Immature natural killer cell (primary cell): ENCODE results near the gene MT1X. TPM values are rescaled to one million over a fixed set of nuclear protein-coding genes. Genes with fewer than 3 reads are reported as not detected.
A peak's percentile ranks its signal among the peaks of the same experiment; 100 is the strongest.
"Not testable (repeated sequence)": the region's sequence is repeated elsewhere in the genome, so short reads cannot be mapped to it uniquely, and the experiment has no call there.

Experiments
- DNase-seq, 3 donors: peaks; one replicate each; pipeline ENCODE4 v3.0.0; 2022; ENCODE audit warnings: mixed read lengths in 1 of 3
- H3K27ac Mint-ChIP-seq, 6 donors: one replicate each; pipeline ENCODE4 v1.8.0; 2020; ENCODE audit warnings: mixed read lengths in 6 of 6, mild to moderate bottlenecking in 5 of 6, inconsistent platforms in 4 of 6, moderate library complexity in 3 of 6
- H3K27me3 Mint-ChIP-seq, 3 donors: one replicate each; pipeline ENCODE4 v1.8.0; 2020 to 2021; ENCODE audit warnings: low read depth in 3 of 3, mild to moderate bottlenecking in 3 of 3, mixed read lengths in 3 of 3, moderate library complexity in 3 of 3, inconsistent platforms in 1 of 3
- H3K36me3 Mint-ChIP-seq, 3 donors: one replicate each; pipeline ENCODE4 v1.8.0; 2020; ENCODE audit warnings: mixed read lengths in 3 of 3, inconsistent platforms in 2 of 3, mild to moderate bottlenecking in 2 of 3
- H3K4me1 Mint-ChIP-seq, 2 donors: one replicate each; pipeline ENCODE4 v1.8.0; 2020; ENCODE audit warnings: inconsistent platforms in 2 of 2, mild to moderate bottlenecking in 2 of 2, mixed read lengths in 2 of 2, moderate library complexity in 1 of 2
- H3K4me3 Mint-ChIP-seq, 5 donors: one replicate each; pipeline ENCODE4 v1.8.0; 2020; ENCODE audit warnings: mild to moderate bottlenecking in 5 of 5, mixed read lengths in 5 of 5, inconsistent platforms in 3 of 5, moderate library complexity in 3 of 5
- H3K9me3 Mint-ChIP-seq, 6 donors: one replicate each; pipeline ENCODE4 v1.8.0; 2020; ENCODE audit warnings: mild to moderate bottlenecking in 6 of 6, mixed read lengths in 6 of 6, inconsistent platforms in 4 of 6, moderate library complexity in 3 of 6
- polyA plus RNA-seq, 3 donors: library from polyadenylated mRNA; unstranded; fragments of 300-500 nt; fragmentation: Illumina TruSeq; gene quantifications; one replicate each; pipeline ENCODE4 v1.2.3, GENCODE V29; 2021

The MT1X gene
- polyA plus RNA-seq, 3 donors from 2014 or later = 23.2 to 73.5 (median 69.4) TPM

GRCh38 chr16:56716761-56717160 is 34.5 kb downstream of the MT1X start:
- Mint-ChIP-seq H3K9me3 (no peaks in the 10 kb centered on the region), H3K27ac (no peak overlapping the region), H3K4me3 (no peak overlapping the region)

GRCh38 chr16:56717532-56717931 is 35.3 kb downstream of the MT1X start:
- not testable (repeated sequence) for H3K27ac Mint-ChIP-seq, H3K4me3 Mint-ChIP-seq, H3K36me3 Mint-ChIP-seq, H3K4me1 Mint-ChIP-seq, DNase-seq, H3K9me3 Mint-ChIP-seq, H3K27me3 Mint-ChIP-seq

More at GRCh38 chr16:56716761-56717160, 34.5 kb downstream of the MT1X start:
- Mint-ChIP-seq H3K4me1 (no peaks in the 10 kb centered on the region), H3K27me3 (peaks cover 0 to 3% (median 2%) of the 10 kb centered on the region in 3 donors), H3K36me3 (no peaks in the 10 kb centered on the region)
- DNase-seq = no peak

GRCh38 chr16:56722200-56722842 is 40.1 kb downstream of the MT1X start:
- no peaks in the 10 kb centered on the region for H3K9me3 Mint-ChIP-seq
- no peak for DNase-seq
- H3K27ac Mint-ChIP-seq = no peak overlapping the region
- no peaks in the 10 kb centered on the region for H3K36me3 Mint-ChIP-seq
- no peak overlapping the region for H3K4me3 Mint-ChIP-seq
- peaks cover 2 to 7% (median 2%) of the 10 kb centered on the region in 3 donors for H3K27me3 Mint-ChIP-seq
- H3K4me1 Mint-ChIP-seq = no peaks in the 10 kb centered on the region

GRCh38 chr16:56724191-56724590 is 41.9 kb downstream of the MT1X start:
- Mint-ChIP-seq H3K27me3 (peaks cover 2 to 7% (median 2%) of the 10 kb centered on the region in 3 donors), H3K4me3 (no peak overlapping the region), H3K36me3 (no peaks in the 10 kb centered on the region), H3K9me3 (no peaks in the 10 kb centered on the region), H3K27ac (no peak overlapping the region), H3K4me1 (peaks cover 7 to 10% of the 10 kb centered on the region in 2 donors)
- DNase-seq = no peak

- Mint-ChIP-seq H3K27me3 (peaks cover 1 to 7% (median 2%) of the 10 kb centered on the region in 3 donors), H3K9me3 (no peaks in the 10 kb centered on the region), H3K4me3 (no peak overlapping the region), H3K4me1 (peaks cover 17 to 21% of the 10 kb centered on the region in 2 donors), H3K36me3 (no peaks in the 10 kb centered on the region), H3K27ac (no peak overlapping the region)
- no peak for DNase-seq
Measured at GRCh38 chr16:56726283-56726682, 44.0 kb downstream of the MT1X start.

- Mint-ChIP-seq H3K9me3 (no peaks in the 10 kb centered on the region), H3K4me3 (no peak overlapping the region), H3K4me1 (peaks cover 17 to 21% of the 10 kb centered on the region in 2 donors), H3K36me3 (no peaks in the 10 kb centered on the region), H3K27me3 (peaks cover 1 to 7% (median 2%) of the 10 kb centered on the region in 3 donors), H3K27ac (no peak overlapping the region)
- DNase-seq = no peak
Measured at GRCh38 chr16:56726926-56727325, 44.7 kb downstream of the MT1X start.

GRCh38 chr16:56728027-56728426 is 45.8 kb downstream of the MT1X start:
- H3K9me3 Mint-ChIP-seq = no peaks in the 10 kb centered on the region
- H3K4me1 Mint-ChIP-seq = peaks cover 17 to 21% of the 10 kb centered on the region in 2 donors
- peaks cover 1 to 7% (median 2%) of the 10 kb centered on the region in 3 donors for H3K27me3 Mint-ChIP-seq
- H3K27ac Mint-ChIP-seq = no peak overlapping the region
- H3K4me3 Mint-ChIP-seq = no peak overlapping the region
- DNase-seq = no peak
- no peaks in the 10 kb centered on the region for H3K36me3 Mint-ChIP-seq

- H3K27ac Mint-ChIP-seq = peak overlapping the region; percentile 85 to 97 (median 88)
- H3K4me3 Mint-ChIP-seq = no peak overlapping the region
- DNase-seq = no peak
- peaks cover 17 to 21% of the 10 kb centered on the region in 2 donors for H3K4me1 Mint-ChIP-seq
- peaks cover 0 to 7% (median 1%) of the 10 kb centered on the region in 3 donors for H3K27me3 Mint-ChIP-seq
- H3K9me3 Mint-ChIP-seq = no peaks in the 10 kb centered on the region
- H3K36me3 Mint-ChIP-seq = no peaks in the 10 kb centered on the region
Measured at GRCh38 chr16:56728980-56729734, 46.9 kb downstream of the MT1X start.

GRCh38 chr16:56729735-56730662 is 47.7 kb downstream of the MT1X start, which contains the start of gene NUP93:
Gene NUP93, plus strand, starts transcription at chr16:56730129. Its CDS starts 18,119 bp downstream, at chr16:56748248.
- H3K4me3 Mint-ChIP-seq = no peak within 1 kb of the TSS
- peak within 1 kb of the TSS; percentile 85 to 97 (median 88) for H3K27ac Mint-ChIP-seq
- H3K36me3 Mint-ChIP-seq = no peaks in the 10 kb centered on the region
- H3K4me1 Mint-ChIP-seq = peaks cover 17 to 21% of the 10 kb centered on the region in 2 donors
- peaks cover 0 to 3% (median 1%) of the 10 kb centered on the region in 3 donors for H3K27me3 Mint-ChIP-seq
- no peaks in the 10 kb centered on the region for H3K9me3 Mint-ChIP-seq
- peak; percentile 85 to 87 (median 86) for DNase-seq

GRCh38 chr16:56732366-56732765 is 50.1 kb downstream of the MT1X start:
- no peak overlapping the region for H3K4me3 Mint-ChIP-seq
- no peak overlapping the region for H3K27ac Mint-ChIP-seq
- H3K4me1 Mint-ChIP-seq = peaks cover 21 to 28% of the 10 kb centered on the region in 2 donors
- H3K27me3 Mint-ChIP-seq = peaks cover 0 to 1% (median 0%) of the 10 kb centered on the region in 3 donors
- H3K36me3 Mint-ChIP-seq = no peaks in the 10 kb centered on the region
- H3K9me3 Mint-ChIP-seq = no peaks in the 10 kb centered on the region
- no peak for DNase-seq

- no peaks in the 10 kb centered on the region for H3K9me3 Mint-ChIP-seq
- H3K36me3 Mint-ChIP-seq = no peaks in the 10 kb centered on the region
Measured at GRCh38 chr16:56732832-56733231, 50.6 kb downstream of the MT1X start.

More at GRCh38 chr16:56732832-56733231, 50.6 kb downstream of the MT1X start:
- Mint-ChIP-seq H3K27ac (no peak overlapping the region), H3K27me3 (peaks cover 0 to 1% (median 0%) of the 10 kb centered on the region in 3 donors), H3K4me3 (no peak overlapping the region), H3K4me1 (peaks cover 21 to 32% of the 10 kb centered on the region in 2 donors)
- no peak for DNase-seq
